Uterus (tissue), 2 donors: Measurements from ENCODE around the gene RFX8.

Experiments
- CTCF ChIP-seq, 4 experiments: fragments of 200-600 bp in 2 of 4; fragments of 450-650 bp in 2 of 4; sonication (generic) in 2 of 4; IDR thresholded peaks; one replicate each; pipeline ENCODE4 v1.5.1; 2016 to 2019; ENCODE audit warnings: antibody characterized with exemption in 4 of 4, mild to moderate bottlenecking in 2 of 4, moderate library complexity in 1 of 4
- POLR2A ChIP-seq, 2 donors: fragments of 450-650 bp; IDR thresholded peaks; one replicate each; pipeline ENCODE4 v1.6.1; 2016; ENCODE audit warnings: antibody characterized with exemption in 2 of 2, mild to moderate bottlenecking in 1 of 2, moderate library complexity in 1 of 2

GRCh38 chr2:101362316-101362715 is 112.6 kb downstream of the RFX8 start:
- TF ChIP-seq CTCF (IDR thresholded peaks at IDR 0.05) = no peak
- no peak for TF ChIP-seq POLR2A (IDR thresholded peaks at IDR 0.05)
